Smooth muscle cell (in vitro differentiated cells): ENCODE results near the gene SLC10A7. TPM values are rescaled to one million over a fixed set of nuclear protein-coding genes. Genes with fewer than 3 reads are reported as not detected.

Experiments
- DNase-seq: peaks from one replicate; lab custom pipeline; 2025; ENCODE audit not compliant: unreplicated experiment; lab: John Stamatoyannopoulos, UW
- H2AFZ ChIP-seq: fragments of 200-600 bp; sonication (generic); 2 replicates; pipeline ENCODE4 v1.6.0; 2016; ENCODE audit warnings: antibody characterized with exemption, low read depth, mild to moderate bottlenecking
- H3F3A ChIP-seq: fragments of 200-600 bp; sonication (generic); 2 replicates; pipeline ENCODE4 v1.6.0; 2017; ENCODE audit warnings: antibody characterized with exemption, low read depth
- H3K27ac ChIP-seq: fragments of 200-600 bp; sonication (generic); 2 replicates; pipeline ENCODE4 v1.5.1; 2016; ENCODE audit warnings: low read depth, mild to moderate bottlenecking
- H3K27me3 ChIP-seq: fragments of 200-600 bp; sonication (generic); 2 replicates; pipeline ENCODE4 v1.6.1; 2016; ENCODE audit warnings: low read depth, mild to moderate bottlenecking
- H3K36me3 ChIP-seq: fragments of 200-600 bp; sonication (generic); 2 replicates; pipeline ENCODE4 v1.5.1; 2016; ENCODE audit warnings: low read depth
- H3K4me1 ChIP-seq: fragments of 200-600 bp; sonication (generic); 2 replicates; pipeline ENCODE4 v1.5.1; 2016; ENCODE audit warnings: low read depth
- H3K4me2 ChIP-seq: fragments of 200-600 bp; sonication (generic); 2 replicates; pipeline ENCODE4 v1.6.0; 2016; ENCODE audit warnings: mild to moderate bottlenecking
- H3K4me3 ChIP-seq: fragments of 200-600 bp; sonication (generic); 2 replicates; pipeline ENCODE4 v1.5.1; 2016; ENCODE audit warnings: mild to moderate bottlenecking
- H3K79me2 ChIP-seq: fragments of 200-600 bp; sonication (generic); 2 replicates; pipeline ENCODE4 v1.6.0; 2016; ENCODE audit warnings: low read depth, mild to moderate bottlenecking
- H3K9ac ChIP-seq: fragments of 200-600 bp; sonication (generic); 2 replicates; pipeline ENCODE4 v1.6.0; 2016; ENCODE audit warnings: low read depth
- H3K9me3 ChIP-seq: fragments of 200-600 bp; sonication (generic); replicated peaks from 2 replicates; pipeline ENCODE4 v1.5.1; 2016; ENCODE audit warnings: low read depth
- H4K20me1 ChIP-seq: fragments of 200-600 bp; sonication (generic); 2 replicates; pipeline ENCODE4 v1.6.0; 2016; ENCODE audit warnings: low read depth
- WGBS: methylation state at CpG from one replicate; pipeline ENCODE4 v1.1.7; 2016; ENCODE audit warnings: low lambda C conversion rate; 5-methylcytosine and 5-hydroxymethylcytosine counted together
- polyA plus RNA-seq: library from polyadenylated mRNA; unstranded; fragments of >200 nt; fragmentation: Nextera tagmentation; extraction: Ambion mirVana; gene quantifications from 2 replicates; pipeline ENCODE4 v1.2.1, GENCODE V29; 2016
- total RNA-seq: library from RNA; depleted of rRNA; stranded (reverse); fragments of >200 nt; gene quantifications from 2 replicates; pipeline ENCODE4 v1.2.3, GENCODE V29; 2014
- TF ChIP-seq, protein P1 (sequence below): fragments of 200-600 bp; sonication (generic); IDR thresholded peaks from 2 replicates; pipeline ENCODE4 v1.5.1; 2017; ENCODE audit warnings: borderline replicate concordance, mild to moderate bottlenecking, antibody characterized with exemption; ENCODE audit not compliant: insufficient read depth, poor library complexity, severe bottlenecking

SLC10A7 gene
- total and polyA plus RNA-seq, 2 experiments from 2014 or later, result 10.3 to 24.8 TPM

DNA sequence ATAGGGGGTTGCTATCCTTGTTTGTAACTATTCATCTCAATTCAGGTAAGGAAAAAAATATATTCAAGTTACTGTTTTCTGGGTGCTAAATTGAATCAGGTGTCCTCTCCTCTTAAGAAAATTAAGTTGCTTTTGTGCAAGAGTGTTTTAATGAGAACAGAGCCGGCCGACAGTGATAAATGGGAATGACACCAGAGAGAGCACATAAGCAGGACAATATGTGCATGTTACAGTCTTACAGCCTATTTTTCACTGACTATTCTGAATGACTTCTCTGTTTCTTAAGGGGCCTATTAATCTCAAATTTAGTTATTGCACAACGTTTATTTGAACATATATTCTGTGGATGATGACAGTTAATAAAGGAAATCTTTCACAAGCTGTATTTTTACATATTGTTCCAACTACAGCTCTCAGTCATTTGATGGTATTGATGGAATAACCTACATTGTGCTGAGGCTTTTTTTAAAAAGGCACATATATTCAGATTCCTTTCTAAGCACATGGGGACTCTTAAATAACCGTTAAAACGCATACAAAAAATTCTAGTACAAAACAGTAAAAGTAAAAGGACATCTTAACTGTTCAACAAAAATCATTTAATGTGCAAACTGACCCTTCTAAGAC is 68.4 kb downstream of the SLC10A7 start:
- H3K4me2 ChIP-seq, result no peak overlapping the region
- no peaks in the 10 kb centered on the region for H3K27me3 ChIP-seq
- H3K4me3 ChIP-seq, result no peak overlapping the region
- no peak overlapping the region for H3K27ac ChIP-seq
- no peaks in the 10 kb centered on the region for H3K36me3 ChIP-seq
- no peaks in the 10 kb centered on the region for H3K79me2 ChIP-seq
- no peak for DNase-seq
- H3K9me3 ChIP-seq, result no peaks in the 10 kb centered on the region
- H4K20me1 ChIP-seq, result peaks cover 48% of the 10 kb centered on the region
- H3K9ac ChIP-seq, result no peak overlapping the region
- TF ChIP-seq, protein P1, sequence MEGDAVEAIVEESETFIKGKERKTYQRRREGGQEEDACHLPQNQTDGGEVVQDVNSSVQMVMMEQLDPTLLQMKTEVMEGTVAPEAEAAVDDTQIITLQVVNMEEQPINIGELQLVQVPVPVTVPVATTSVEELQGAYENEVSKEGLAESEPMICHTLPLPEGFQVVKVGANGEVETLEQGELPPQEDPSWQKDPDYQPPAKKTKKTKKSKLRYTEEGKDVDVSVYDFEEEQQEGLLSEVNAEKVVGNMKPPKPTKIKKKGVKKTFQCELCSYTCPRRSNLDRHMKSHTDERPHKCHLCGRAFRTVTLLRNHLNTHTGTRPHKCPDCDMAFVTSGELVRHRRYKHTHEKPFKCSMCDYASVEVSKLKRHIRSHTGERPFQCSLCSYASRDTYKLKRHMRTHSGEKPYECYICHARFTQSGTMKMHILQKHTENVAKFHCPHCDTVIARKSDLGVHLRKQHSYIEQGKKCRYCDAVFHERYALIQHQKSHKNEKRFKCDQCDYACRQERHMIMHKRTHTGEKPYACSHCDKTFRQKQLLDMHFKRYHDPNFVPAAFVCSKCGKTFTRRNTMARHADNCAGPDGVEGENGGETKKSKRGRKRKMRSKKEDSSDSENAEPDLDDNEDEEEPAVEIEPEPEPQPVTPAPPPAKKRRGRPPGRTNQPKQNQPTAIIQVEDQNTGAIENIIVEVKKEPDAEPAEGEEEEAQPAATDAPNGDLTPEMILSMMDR, result no peak
- H3F3A ChIP-seq, result no peaks in the 10 kb centered on the region
- H2AFZ ChIP-seq, result no peak overlapping the region
- no peaks in the 10 kb centered on the region for H3K4me1 ChIP-seq
- WGBS, result 91% methylated on average over 5 of the region's 5 CpGs

GRCh38 chr4:146450524-146450923 is 71.2 kb downstream of the SLC10A7 start:
- Histone ChIP-seq H3F3A (no peaks in the 10 kb centered on the region), H2AFZ (no peak overlapping the region), H3K4me3 (no peak overlapping the region), H3K27me3 (no peaks in the 10 kb centered on the region), H3K36me3 (no peaks in the 10 kb centered on the region), H3K9me3 (no peaks in the 10 kb centered on the region), H3K79me2 (no peaks in the 10 kb centered on the region), H3K9ac (no peak overlapping the region), H4K20me1 (peaks cover 40% of the 10 kb centered on the region), H3K4me2 (no peak overlapping the region), H3K27ac (no peak overlapping the region), H3K4me1 (no peaks in the 10 kb centered on the region)
- no peak for DNase-seq
- TF ChIP-seq, protein P1, result no peak

DNA sequence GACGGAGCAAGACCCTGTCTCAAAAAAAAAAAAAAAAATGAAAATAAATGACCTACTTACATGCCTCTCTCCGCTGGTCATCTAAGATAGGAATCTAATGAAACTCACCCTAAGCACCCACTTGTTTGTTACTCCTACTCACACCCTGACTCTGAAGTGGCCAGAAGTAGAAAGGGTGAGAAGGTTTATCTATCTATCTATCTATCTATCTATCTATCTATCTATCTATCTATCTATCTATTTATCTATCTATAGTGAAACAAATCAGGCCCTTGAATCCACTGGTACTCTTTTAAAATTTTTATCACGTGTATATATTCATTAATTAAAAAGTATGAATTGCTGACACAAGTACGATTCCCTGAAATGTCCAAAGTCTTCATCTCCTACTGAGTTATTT is 75.2 kb downstream of the SLC10A7 start:
- WGBS, result 94% methylated on average over 4 of the region's 4 CpGs
- no peak overlapping the region for H3K4me3 ChIP-seq
- peaks cover 18% of the 10 kb centered on the region for H4K20me1 ChIP-seq
- no peaks in the 10 kb centered on the region for H3K9me3 ChIP-seq
- no peak for DNase-seq
- no peak overlapping the region for H3K9ac ChIP-seq
- no peaks in the 10 kb centered on the region for H3K36me3 ChIP-seq
- H3K4me1 ChIP-seq, result no peaks in the 10 kb centered on the region
- no peak overlapping the region for H3K27ac ChIP-seq
- TF ChIP-seq, protein P1, result no peak
- H3K4me2 ChIP-seq, result no peak overlapping the region
- no peak overlapping the region for H2AFZ ChIP-seq
- H3K27me3 ChIP-seq, result no peaks in the 10 kb centered on the region
- H3K79me2 ChIP-seq, result no peaks in the 10 kb centered on the region
- H3F3A ChIP-seq, result no peaks in the 10 kb centered on the region
